SU-DHL-6 (cell line): Measurements from ENCODE around the gene ATP10D.

ENCODE experiments used
- H2AFZ ChIP-seq: fragments of 200-600 bp; sonication (generic); 2 replicates; pipeline ENCODE4 v1.6.1; 2014; ENCODE audit warnings: low read depth, mild to moderate bottlenecking, moderate library complexity, mixed read lengths, antibody characterized with exemption, low read length; ENCODE audit not compliant: severe bottlenecking
- H3F3A ChIP-seq: fragments of 200-600 bp; shearing (Covaris generic); 2 replicates; pipeline ENCODE4 v1.6.0; 2016; ENCODE audit warnings: antibody characterized with exemption, mild to moderate bottlenecking; ENCODE audit not compliant: insufficient read depth
- H3K27ac ChIP-seq: fragments of 200-600 bp; sonication (generic); 2 replicates; pipeline ENCODE4 v1.5.1; 2016; ENCODE audit warnings: low read depth, mild to moderate bottlenecking, low read length, moderate library complexity, mixed read lengths
- H3K27me3 ChIP-seq: fragments of 200-600 bp; sonication (generic), shearing (Covaris generic); 2 replicates; pipeline ENCODE4 v1.6.0; 2014; ENCODE audit warnings: mild to moderate bottlenecking, low read length
- H3K36me3 ChIP-seq: fragments of 200-600 bp; sonication (generic); 2 replicates; pipeline ENCODE4 v1.6.1; 2014; ENCODE audit warnings: mild to moderate bottlenecking, low read length, mixed read lengths
- H3K4me2 ChIP-seq: fragments of 300-600, 200-600 bp; shearing (Covaris generic), sonication (generic); 2 replicates; pipeline ENCODE4 v1.6.0; 2014; ENCODE audit warnings: low read length, low read depth, mild to moderate bottlenecking; ENCODE audit not compliant: poor library complexity, severe bottlenecking
- H3K4me3 ChIP-seq: fragments of 200-600 bp; sonication (generic); 2 replicates; pipeline ENCODE4 v1.5.1; 2014; ENCODE audit warnings: antibody characterized with exemption, low read length, mild to moderate bottlenecking, mixed read lengths; ENCODE audit not compliant: insufficient read depth, poor library complexity, severe bottlenecking
- H3K79me2 ChIP-seq: fragments of 200-600 bp; sonication (generic); 2 replicates; pipeline ENCODE4 v1.6.1; 2014; ENCODE audit warnings: mild to moderate bottlenecking, low read length, moderate library complexity; ENCODE audit not compliant: insufficient read depth
- H3K9ac ChIP-seq: fragments of 200-600 bp; sonication (generic); 2 replicates; pipeline ENCODE4 v1.7.0; 2014; ENCODE audit warnings: mild to moderate bottlenecking, low read length
- H3K9me2 ChIP-seq: fragments of 200-600 bp; sonication (generic); replicated peaks from 2 replicates; pipeline ENCODE4 v1.6.1; 2014; ENCODE audit warnings: low read length; ENCODE audit not compliant: insufficient read depth
- H3K9me3 ChIP-seq: fragments of 200-600 bp; sonication (generic); 2 replicates; pipeline ENCODE4 v1.6.1; 2014; ENCODE audit warnings: low read length, mixed read lengths; ENCODE audit not compliant: insufficient read depth
- H4K20me1 ChIP-seq: fragments of 200-600 bp; sonication (generic); 2 replicates; pipeline ENCODE4 v1.6.1; 2014; ENCODE audit warnings: low read depth, mild to moderate bottlenecking, antibody characterized with exemption, low read length, moderate library complexity, mixed read lengths
- EZH2phosphoT487 ChIP-seq: fragments of 200-600 bp; sonication (generic), shearing (Covaris generic); conservative IDR thresholded peaks from 2 replicates; pipeline ENCODE4 v1.6.1; 2018; ENCODE audit warnings: mild to moderate bottlenecking, antibody characterized with exemption, low read length, moderate library complexity, mixed read lengths
- TF ChIP-seq, protein P1 (sequence below): fragments of 200-600 bp; sonication (generic); IDR thresholded peaks from one replicate; pipeline ENCODE4 v1.5.1; 2017; ENCODE audit warnings: antibody characterized with exemption, mild to moderate bottlenecking, low read length, moderate library complexity; ENCODE audit not compliant: insufficient read depth, poor library complexity, severe bottlenecking

ATP10D gene

DNA sequence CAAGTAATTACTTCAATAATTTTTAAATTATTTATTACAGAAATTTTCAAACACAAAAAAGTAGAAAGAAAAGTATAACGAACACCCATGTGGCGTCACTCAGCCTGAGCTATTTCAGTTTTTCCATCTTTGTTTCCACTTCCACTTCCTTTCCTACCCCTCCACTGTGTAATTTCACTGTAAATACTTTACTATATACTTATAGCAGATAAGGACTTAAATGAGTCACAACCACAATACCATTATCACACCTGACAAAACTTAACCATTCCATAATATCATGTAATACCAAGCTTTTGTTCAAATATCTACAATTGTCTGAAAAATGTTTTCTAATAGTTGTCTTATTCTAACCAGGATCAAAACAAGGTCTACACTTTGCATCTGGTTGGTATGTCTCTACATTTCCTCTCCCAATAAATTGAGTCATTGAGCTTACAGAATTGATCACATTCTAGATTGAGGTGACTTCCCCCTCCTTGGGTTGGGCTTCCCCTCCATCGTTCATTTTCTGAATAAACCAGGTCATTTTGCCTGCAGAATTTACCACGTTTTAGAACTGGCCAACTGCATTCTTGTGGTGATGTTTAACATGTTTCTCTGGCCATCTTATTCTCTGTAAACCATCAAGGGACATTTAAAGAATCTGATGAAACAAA, 48.7 kb downstream of the ATP10D start:
- H3K79me2 ChIP-seq: no peaks in the 10 kb centered on the region
- no peak overlapping the region for H3K27ac ChIP-seq
- no peaks in the 10 kb centered on the region for H3F3A ChIP-seq
- H3K36me3 ChIP-seq: no peaks in the 10 kb centered on the region
- no peaks in the 10 kb centered on the region for H3K27me3 ChIP-seq
- H3K9me2 ChIP-seq: no peaks in the 10 kb centered on the region
- no peak overlapping the region for H3K9ac ChIP-seq
- no peaks in the 10 kb centered on the region for H3K9me3 ChIP-seq
- H2AFZ ChIP-seq: no peak overlapping the region
- H3K4me2 ChIP-seq: no peak overlapping the region
- no peak for TF ChIP-seq EZH2phosphoT487
- TF ChIP-seq, protein P1, sequence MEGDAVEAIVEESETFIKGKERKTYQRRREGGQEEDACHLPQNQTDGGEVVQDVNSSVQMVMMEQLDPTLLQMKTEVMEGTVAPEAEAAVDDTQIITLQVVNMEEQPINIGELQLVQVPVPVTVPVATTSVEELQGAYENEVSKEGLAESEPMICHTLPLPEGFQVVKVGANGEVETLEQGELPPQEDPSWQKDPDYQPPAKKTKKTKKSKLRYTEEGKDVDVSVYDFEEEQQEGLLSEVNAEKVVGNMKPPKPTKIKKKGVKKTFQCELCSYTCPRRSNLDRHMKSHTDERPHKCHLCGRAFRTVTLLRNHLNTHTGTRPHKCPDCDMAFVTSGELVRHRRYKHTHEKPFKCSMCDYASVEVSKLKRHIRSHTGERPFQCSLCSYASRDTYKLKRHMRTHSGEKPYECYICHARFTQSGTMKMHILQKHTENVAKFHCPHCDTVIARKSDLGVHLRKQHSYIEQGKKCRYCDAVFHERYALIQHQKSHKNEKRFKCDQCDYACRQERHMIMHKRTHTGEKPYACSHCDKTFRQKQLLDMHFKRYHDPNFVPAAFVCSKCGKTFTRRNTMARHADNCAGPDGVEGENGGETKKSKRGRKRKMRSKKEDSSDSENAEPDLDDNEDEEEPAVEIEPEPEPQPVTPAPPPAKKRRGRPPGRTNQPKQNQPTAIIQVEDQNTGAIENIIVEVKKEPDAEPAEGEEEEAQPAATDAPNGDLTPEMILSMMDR: no peak
- no peak overlapping the region for H3K4me3 ChIP-seq
- H4K20me1 ChIP-seq: no peaks in the 10 kb centered on the region

DNA sequence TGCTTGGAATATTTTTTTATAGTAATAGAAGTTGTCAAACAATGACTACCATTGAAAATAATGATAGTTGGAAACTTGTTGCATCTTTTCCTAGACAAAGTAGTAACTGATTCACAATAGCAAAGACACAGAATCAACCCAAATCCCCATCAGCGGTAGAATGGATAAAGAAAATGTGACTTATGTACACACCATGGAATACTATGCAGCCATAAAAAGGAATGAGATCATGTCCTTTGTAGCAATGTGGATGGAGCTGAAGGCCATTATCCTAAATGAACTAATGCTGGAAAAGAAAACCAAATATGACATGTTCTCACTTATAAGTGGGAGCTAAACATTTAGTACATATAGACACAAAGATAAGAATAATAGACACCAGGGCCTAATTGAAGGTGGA, 49.7 kb downstream of the ATP10D start:
- no peaks in the 10 kb centered on the region for H3K27me3 ChIP-seq
- no peak for TF ChIP-seq EZH2phosphoT487
- TF ChIP-seq, protein P1: no peak

DNA sequence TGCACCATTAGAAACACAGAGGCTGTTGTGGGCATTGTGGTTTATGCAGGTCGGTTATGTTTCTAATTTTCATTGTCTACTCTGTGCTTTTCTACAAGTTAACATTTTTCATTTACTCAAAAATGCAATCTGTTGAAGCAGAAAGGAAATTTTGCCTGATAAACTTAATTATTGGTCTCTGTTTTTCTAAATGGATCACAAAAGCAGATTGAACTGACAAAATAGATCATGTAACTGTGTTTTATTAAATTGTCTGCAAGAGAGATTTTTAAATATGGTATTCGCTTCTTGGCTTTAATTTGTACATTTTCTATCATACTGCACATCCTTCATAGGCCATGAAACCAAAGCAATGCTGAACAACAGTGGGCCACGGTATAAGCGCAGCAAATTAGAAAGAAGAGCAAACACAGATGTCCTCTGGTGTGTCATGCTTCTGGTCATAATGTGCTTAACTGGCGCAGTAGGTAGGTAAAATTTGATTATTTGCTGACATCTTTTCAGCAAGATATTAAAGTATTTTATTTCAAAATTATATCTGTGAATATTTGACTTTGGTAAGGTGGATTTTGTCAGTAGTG, 50.6 kb downstream of the ATP10D start:
- Histone ChIP-seq H3K9me2 (no peaks in the 10 kb centered on the region), H4K20me1 (no peaks in the 10 kb centered on the region), H3K4me2 (no peak overlapping the region), H3K79me2 (no peaks in the 10 kb centered on the region), H3K9ac (no peak overlapping the region), H3F3A (no peaks in the 10 kb centered on the region), H3K9me3 (no peaks in the 10 kb centered on the region), H3K36me3 (no peaks in the 10 kb centered on the region), H3K27ac (no peak overlapping the region), H3K27me3 (no peaks in the 10 kb centered on the region), H2AFZ (no peak overlapping the region), H3K4me3 (no peak overlapping the region)
- TF ChIP-seq, protein P1: no peak
- TF ChIP-seq EZH2phosphoT487: no peak

More for the DNA sequence above, 49.7 kb downstream of the ATP10D start:
- Histone ChIP-seq H3K36me3 (no peaks in the 10 kb centered on the region), H3F3A (no peaks in the 10 kb centered on the region), H4K20me1 (no peaks in the 10 kb centered on the region), H3K79me2 (no peaks in the 10 kb centered on the region), H3K4me3 (no peak overlapping the region), H3K27ac (no peak overlapping the region), H3K9me3 (no peaks in the 10 kb centered on the region), H2AFZ (no peak overlapping the region), H3K9me2 (no peaks in the 10 kb centered on the region), H3K4me2 (no peak overlapping the region), H3K9ac (no peak overlapping the region)
